AG04449 (cell line): ENCODE results near the gene MFF.

Source experiments
- CTCF ChIA-PET: fragments of 350-600 bp; formaldehyde crosslinking; extraction: SDS; loops from one replicate; lab custom pipeline; 2021; ENCODE audit warnings: antibody characterized with exemption; lab: Yijun Ruan, JAX
- POLR2A ChIA-PET: fragments of 400-600, 350-600 bp; formaldehyde crosslinking; extraction: SDS; loops from one replicate; lab custom pipeline; 2020; ENCODE audit warnings: antibody characterized with exemption, inconsistent platforms; lab: Yijun Ruan, JAX
- DNase-seq: peaks from one replicate; pipeline ENCODE4 v3.0.0-alpha.2; 2010; ENCODE audit warnings: low read depth, low spot score
- H3K4me3 ChIP-seq: 2 replicates; pipeline ENCODE4 v1.5.1; 2011; ENCODE audit warnings: low read depth, mild to moderate bottlenecking, control low read depth, low read length
- TF ChIP-seq, protein P1 (sequence below): IDR thresholded peaks from one replicate; pipeline ENCODE4 v1.5.1; 2011; ENCODE audit warnings: mild to moderate bottlenecking, moderate library complexity, low read length, control low read depth, inconsistent platforms; ENCODE audit not compliant: insufficient read depth; ENCODE audit errors: missing control alignments

Gene MFF

DNA sequence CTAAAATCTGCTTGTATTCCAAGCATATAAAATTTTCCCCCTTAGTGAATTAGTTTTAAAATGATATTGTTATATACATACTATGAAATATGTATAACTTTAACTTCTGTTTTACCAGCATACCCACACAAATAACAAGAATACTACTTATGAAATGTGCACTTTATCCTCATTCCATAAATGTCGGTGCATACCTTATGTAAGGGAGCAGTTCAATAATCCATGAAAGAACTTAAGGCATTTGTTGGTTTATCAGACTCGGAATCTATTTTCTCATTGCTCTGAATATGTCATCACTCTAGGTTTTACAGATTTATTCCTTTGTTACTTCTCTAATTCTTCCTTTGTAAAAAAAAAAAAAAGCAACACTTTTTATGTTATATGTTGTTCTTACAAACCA, 12.5 kb upstream of the MFF start:
- CTCF ChIA-PET: no interaction called here
- POLR2A ChIA-PET: no interaction called here
- no peak overlapping the region for H3K4me3 ChIP-seq
- TF ChIP-seq, protein P1, sequence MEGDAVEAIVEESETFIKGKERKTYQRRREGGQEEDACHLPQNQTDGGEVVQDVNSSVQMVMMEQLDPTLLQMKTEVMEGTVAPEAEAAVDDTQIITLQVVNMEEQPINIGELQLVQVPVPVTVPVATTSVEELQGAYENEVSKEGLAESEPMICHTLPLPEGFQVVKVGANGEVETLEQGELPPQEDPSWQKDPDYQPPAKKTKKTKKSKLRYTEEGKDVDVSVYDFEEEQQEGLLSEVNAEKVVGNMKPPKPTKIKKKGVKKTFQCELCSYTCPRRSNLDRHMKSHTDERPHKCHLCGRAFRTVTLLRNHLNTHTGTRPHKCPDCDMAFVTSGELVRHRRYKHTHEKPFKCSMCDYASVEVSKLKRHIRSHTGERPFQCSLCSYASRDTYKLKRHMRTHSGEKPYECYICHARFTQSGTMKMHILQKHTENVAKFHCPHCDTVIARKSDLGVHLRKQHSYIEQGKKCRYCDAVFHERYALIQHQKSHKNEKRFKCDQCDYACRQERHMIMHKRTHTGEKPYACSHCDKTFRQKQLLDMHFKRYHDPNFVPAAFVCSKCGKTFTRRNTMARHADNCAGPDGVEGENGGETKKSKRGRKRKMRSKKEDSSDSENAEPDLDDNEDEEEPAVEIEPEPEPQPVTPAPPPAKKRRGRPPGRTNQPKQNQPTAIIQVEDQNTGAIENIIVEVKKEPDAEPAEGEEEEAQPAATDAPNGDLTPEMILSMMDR: no peak
- no peak for DNase-seq

DNA sequence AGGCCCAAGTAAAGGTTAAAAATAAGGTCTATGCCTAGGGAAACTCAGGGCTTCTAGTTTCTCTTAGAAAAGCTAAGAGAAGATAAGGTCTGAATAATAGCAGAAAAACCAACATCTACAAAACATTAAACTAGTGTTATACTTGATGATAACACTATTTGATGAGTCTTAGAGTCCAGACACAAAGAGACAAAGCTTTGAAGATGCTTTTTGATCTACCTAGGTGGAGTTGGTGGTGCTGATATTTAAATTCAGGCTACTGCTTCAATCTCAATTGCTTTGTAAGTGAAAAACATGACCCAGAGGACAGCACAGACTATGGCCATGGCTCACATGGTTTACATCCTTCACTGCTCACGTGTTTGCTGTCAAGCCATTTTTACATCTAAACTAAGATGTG, 11.7 kb upstream of the MFF start:
- ChIA-PET CTCF (interaction anchor here (1.5 kb wide), 1 partner anchor 453 kb away, joined by 3 read pairs; no protein-coding TSS in a partner anchor), POLR2A (no interaction called here)
- DNase-seq: no peak
- TF ChIP-seq, protein P1: no peak
- no peak overlapping the region for H3K4me3 ChIP-seq

DNA sequence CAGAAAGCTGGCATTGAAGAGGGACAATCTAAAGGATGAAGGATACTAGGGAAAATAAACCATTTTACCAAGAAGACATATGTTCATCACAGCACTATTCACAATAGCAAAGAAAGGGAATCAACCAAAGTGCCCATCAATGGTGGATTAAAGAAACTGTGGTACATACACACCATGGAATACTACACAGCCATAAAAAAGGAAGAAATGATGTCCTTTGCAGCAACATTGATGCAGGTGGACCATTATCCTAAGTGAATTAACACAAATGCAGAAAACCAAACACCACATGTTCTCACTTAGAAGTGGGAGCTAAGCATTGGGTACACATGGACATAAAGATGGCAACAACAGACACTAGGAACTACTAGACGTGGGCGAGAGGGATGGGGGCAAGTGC, 7.2 kb upstream of the MFF start:
- POLR2A ChIA-PET: no interaction called here
- no peak overlapping the region for H3K4me3 ChIP-seq
- no peak for DNase-seq
- CTCF ChIA-PET: no interaction called here
- TF ChIP-seq, protein P1: no peak

DNA sequence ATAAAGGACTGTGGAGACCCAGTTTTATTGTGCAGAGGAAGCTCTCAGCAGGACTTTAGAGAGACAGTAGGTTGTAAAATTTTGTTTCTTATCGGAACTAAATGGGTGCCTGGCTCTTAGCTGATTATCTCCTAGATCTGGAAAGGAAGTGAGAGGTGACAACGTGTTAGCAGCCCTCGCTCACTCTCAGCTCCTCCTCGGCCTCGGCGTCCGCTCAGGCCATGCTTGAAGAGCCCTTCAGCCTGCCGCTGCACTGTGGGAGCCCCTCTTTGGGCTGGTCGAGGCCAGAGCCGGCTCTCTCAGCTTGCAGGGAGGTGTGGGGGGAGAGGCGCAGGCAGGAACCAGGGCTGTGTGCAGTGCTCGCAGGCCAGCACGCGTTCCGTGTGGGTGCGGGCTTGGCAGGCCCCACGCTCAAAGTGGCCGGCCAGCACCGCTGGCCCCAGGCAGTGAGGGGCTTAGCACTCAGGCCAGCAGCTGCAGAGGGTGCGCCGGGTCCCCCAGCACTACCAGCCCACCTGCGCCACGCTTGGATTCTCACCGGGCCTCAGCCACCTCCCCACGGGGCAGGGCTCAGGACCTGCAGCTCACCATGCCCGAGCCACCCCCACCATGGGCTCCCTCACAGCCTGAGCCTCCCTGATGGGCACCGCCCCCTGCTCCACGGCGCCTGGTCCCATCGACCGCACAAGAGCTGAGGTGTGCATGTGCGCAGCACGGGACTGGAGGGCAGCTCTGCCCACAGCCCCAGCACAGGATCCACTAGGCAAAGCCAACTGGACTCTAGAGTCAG, 4.6 kb upstream of the MFF start:
- CTCF ChIA-PET: no interaction called here
- POLR2A ChIA-PET: no interaction called here
- no peak overlapping the region for H3K4me3 ChIP-seq
- TF ChIP-seq, protein P1: no peak
- no peak for DNase-seq

DNA sequence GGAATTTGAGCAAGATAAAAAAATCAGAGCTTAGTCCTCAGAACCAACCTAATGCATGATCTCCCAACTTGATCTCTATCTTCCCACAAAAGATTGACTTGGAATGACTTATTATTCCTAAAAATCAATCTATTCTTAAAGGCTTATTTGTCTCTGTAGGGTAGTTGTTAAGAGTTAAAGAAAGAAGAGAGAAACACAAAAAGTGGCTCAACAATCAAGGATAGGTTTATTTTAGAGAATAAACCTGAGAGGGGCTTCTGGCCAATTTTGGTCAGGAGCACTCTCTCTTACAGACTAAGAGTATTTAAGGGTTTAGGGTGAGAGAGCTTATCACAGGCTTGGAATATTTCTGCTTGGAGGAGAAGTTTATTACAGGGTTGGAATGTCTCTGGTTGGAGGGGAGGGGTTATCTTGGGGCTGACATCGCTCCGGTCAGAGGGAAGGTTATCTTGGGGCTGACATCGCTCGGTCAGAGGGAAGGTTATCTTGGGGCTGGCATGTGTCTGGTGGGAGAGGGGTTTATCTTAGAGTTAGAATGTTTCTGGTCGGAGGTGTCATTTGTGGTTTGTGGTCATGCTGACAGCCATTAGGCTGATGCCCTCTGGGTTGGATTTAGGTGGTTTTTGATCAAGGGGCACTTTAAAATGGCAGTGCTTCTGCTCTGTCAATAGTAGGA, 2.4 kb upstream of the MFF start:
- CTCF ChIA-PET: no interaction called here

DNA sequence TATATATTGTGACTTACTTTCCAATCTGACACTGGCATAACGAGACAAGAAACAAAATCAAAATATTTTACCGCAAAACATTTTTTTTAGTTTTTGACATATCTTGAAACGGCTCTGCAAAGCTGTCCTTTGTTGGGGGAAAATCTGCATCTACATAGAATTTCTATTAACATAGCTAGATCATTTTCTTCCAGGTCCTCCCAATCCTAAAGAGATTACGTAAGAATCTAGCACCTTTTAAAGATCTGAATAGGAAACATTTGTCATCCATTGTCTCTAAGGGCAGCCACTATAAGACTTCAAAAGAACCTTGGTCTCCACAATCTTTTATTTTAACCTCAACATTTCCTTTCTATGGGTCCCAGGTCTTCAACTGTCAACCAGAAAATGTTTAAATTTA, 1.2 kb upstream of the MFF start:
- no peak for DNase-seq
- TF ChIP-seq, protein P1: no peak
- ChIA-PET CTCF (no interaction called here), POLR2A (no interaction called here)
- no peak overlapping the region for H3K4me3 ChIP-seq

More for the DNA sequence above, 2.4 kb upstream of the MFF start:
- TF ChIP-seq, protein P1: no peak
- POLR2A ChIA-PET: no interaction called here
- no peak overlapping the region for H3K4me3 ChIP-seq
- DNase-seq: no peak
